ENCODE measurements around the gene DLGAP1.

Gene DLGAP1

DNA sequence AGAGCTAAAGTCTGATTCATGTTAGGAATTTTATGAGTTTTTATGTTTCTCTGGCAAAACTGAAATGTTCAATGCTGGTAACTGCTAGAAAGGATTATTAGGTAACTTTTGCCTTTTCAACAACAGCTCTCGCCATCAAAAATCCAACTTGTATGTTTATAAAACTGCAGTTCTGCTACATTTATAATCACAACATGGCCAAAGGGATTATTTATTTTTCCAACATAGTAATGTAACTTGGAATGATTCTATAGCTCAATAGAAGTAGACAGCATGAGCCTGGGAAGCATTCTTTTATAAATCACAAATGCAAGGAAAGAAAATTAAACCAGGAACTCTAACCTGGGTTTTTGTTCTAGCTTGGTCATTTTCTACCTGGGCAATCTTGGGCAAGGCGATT, 534.3 kb downstream of the DLGAP1 start:
- no peak overlapping the region for H3K27ac ChIP-seq (ENCODE audit: low read depth, low read length)
- no peak overlapping the region for H3K4me3 ChIP-seq (ENCODE audit: low read depth in 1 of 5, low read length in 5 of 5)
- H3K9ac ChIP-seq (ENCODE audit: low read length in 5 of 5), result no peak overlapping the region
- no peaks in the 10 kb centered on the region for H3K36me3 ChIP-seq (ENCODE audit: control insufficient read depth in 5 of 5, insufficient read depth in 5 of 5, low read length in 5 of 5)
- H3K4me1 ChIP-seq (ENCODE audit: control insufficient read depth in 5 of 5, insufficient read depth in 5 of 5, low read length in 5 of 5), result no peaks in the 10 kb centered on the region
- no peaks in the 10 kb centered on the region for H3K27me3 ChIP-seq (ENCODE audit: control insufficient read depth in 5 of 5, insufficient read depth in 4 of 5, low read length in 5 of 5)
- no peaks in the 10 kb centered on the region for H3K9me3 ChIP-seq (ENCODE audit: control insufficient read depth in 5 of 5, low read length in 5 of 5)

GRCh38 chr18:3919396-3920061, 535.6 kb downstream of the DLGAP1 start:
- Histone ChIP-seq H3K27ac (ENCODE audit: low read depth, low read length) (no peak overlapping the region), H3K36me3 (ENCODE audit: control insufficient read depth in 5 of 5, insufficient read depth in 5 of 5, low read length in 5 of 5) (no peaks in the 10 kb centered on the region), H3K27me3 (ENCODE audit: control insufficient read depth in 5 of 5, insufficient read depth in 4 of 5, low read length in 5 of 5) (no peaks in the 10 kb centered on the region), H3K9ac (ENCODE audit: low read length in 5 of 5) (no peak overlapping the region), H3K9me3 (ENCODE audit: control insufficient read depth in 5 of 5, low read length in 5 of 5) (no peaks in the 10 kb centered on the region), H3K4me1 (ENCODE audit: control insufficient read depth in 5 of 5, insufficient read depth in 5 of 5, low read length in 5 of 5) (no peaks in the 10 kb centered on the region), H3K4me3 (ENCODE audit: low read depth in 1 of 5, low read length in 5 of 5) (no peak overlapping the region)

GRCh38 chr18:3916082-3916481, 539.0 kb downstream of the DLGAP1 start:
- Histone ChIP-seq H3K9ac (ENCODE audit: low read length in 5 of 5) (no peak overlapping the region), H3K27ac (ENCODE audit: low read depth, low read length) (no peak overlapping the region), H3K27me3 (ENCODE audit: control insufficient read depth in 5 of 5, insufficient read depth in 4 of 5, low read length in 5 of 5) (no peaks in the 10 kb centered on the region), H3K4me1 (ENCODE audit: control insufficient read depth in 5 of 5, insufficient read depth in 5 of 5, low read length in 5 of 5) (no peaks in the 10 kb centered on the region), H3K36me3 (ENCODE audit: control insufficient read depth in 5 of 5, insufficient read depth in 5 of 5, low read length in 5 of 5) (no peaks in the 10 kb centered on the region), H3K9me3 (ENCODE audit: control insufficient read depth in 5 of 5, low read length in 5 of 5) (no peaks in the 10 kb centered on the region), H3K4me3 (ENCODE audit: low read depth in 1 of 5, low read length in 5 of 5) (no peak overlapping the region)

DNA sequence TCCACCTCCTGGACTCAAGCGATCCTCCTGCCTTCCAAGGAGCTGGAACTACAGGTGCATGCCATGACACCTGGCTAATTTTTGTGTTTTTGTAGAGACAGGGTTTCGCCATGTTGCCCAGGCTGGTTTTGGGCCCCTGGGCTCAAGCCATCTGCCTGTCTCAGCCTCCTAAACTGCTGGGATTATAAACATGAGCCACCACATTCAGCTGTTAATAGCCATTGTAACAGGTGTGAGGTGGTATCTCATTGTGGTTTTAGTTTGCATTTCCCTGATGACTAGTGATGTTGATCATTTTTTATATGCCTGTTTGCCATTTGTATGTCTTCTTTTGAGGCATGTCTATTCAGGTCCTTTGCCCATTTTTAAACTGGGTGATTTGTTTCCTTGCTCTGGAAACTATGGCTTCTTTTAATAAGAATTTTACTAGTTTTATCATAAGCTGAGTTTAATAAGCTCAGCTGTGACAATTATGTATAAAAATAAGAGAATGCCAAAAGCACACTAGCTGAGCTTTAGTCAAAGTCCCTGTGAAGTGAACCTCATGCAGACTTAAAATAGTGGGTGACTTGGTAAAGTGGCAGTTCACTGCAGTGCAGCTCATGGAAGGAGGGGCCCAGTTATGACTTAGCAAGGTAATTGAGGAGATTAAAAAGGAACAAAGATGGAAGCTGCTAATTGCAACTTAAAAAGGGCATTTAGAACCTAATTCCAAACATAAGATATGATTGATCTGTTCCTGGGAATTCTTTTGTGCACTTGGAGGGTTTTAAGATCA, 540.1 kb downstream of the DLGAP1 start:
- no peak overlapping the region for H3K27ac ChIP-seq (ENCODE audit: low read depth, low read length)
- H3K27me3 ChIP-seq (ENCODE audit: control insufficient read depth in 5 of 5, insufficient read depth in 4 of 5, low read length in 5 of 5), result no peaks in the 10 kb centered on the region
- no peak overlapping the region for H3K4me3 ChIP-seq (ENCODE audit: low read depth in 1 of 5, low read length in 5 of 5)
- H3K9me3 ChIP-seq (ENCODE audit: control insufficient read depth in 5 of 5, low read length in 5 of 5), result no peaks in the 10 kb centered on the region
- H3K9ac ChIP-seq (ENCODE audit: low read length in 5 of 5), result no peak overlapping the region
- no peaks in the 10 kb centered on the region for H3K4me1 ChIP-seq (ENCODE audit: control insufficient read depth in 5 of 5, insufficient read depth in 5 of 5, low read length in 5 of 5)
- no peaks in the 10 kb centered on the region for H3K36me3 ChIP-seq (ENCODE audit: control insufficient read depth in 5 of 5, insufficient read depth in 5 of 5, low read length in 5 of 5)

- no peaks in the 10 kb centered on the region for H3K36me3 ChIP-seq (ENCODE audit: control insufficient read depth in 5 of 5, insufficient read depth in 5 of 5, low read length in 5 of 5)
- H3K9ac ChIP-seq (ENCODE audit: low read length in 5 of 5), result no peak overlapping the region
- H3K4me3 ChIP-seq (ENCODE audit: low read depth in 1 of 5, low read length in 5 of 5), result no peak overlapping the region
- no peaks in the 10 kb centered on the region for H3K4me1 ChIP-seq (ENCODE audit: control insufficient read depth in 5 of 5, insufficient read depth in 5 of 5, low read length in 5 of 5)
- H3K27me3 ChIP-seq (ENCODE audit: control insufficient read depth in 5 of 5, insufficient read depth in 4 of 5, low read length in 5 of 5), result no peaks in the 10 kb centered on the region
- H3K27ac ChIP-seq (ENCODE audit: low read depth, low read length), result no peak overlapping the region
- no peaks in the 10 kb centered on the region for H3K9me3 ChIP-seq (ENCODE audit: control insufficient read depth in 5 of 5, low read length in 5 of 5)
Observed at GRCh38 chr18:3914109-3914508, 541.0 kb downstream of the DLGAP1 start.

DNA sequence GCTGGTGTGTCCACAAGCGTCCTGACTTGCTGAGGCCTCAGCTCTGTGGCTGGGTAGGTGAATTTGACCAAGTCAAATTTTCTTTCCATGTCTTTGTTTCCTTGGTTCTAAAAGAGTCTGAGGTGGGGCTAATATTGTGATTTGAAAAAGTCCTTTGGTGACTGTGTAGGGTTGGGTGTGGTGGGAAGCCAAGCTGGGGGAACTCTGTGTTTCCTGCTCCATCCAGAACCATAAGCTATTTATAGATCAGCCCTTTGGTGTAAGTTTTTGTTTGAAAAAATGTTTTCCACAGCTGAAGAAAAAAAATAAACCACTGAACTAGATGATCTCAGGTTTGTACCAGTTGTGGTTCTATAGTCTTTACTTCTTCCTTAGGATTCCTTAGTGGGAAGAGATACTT, 542.4 kb downstream of the DLGAP1 start:
- Histone ChIP-seq H3K9ac (ENCODE audit: low read length in 5 of 5) (no peak overlapping the region), H3K4me3 (ENCODE audit: low read depth in 1 of 5, low read length in 5 of 5) (no peak overlapping the region)

GRCh38 chr18:3911413-3911812, 543.7 kb downstream of the DLGAP1 start:
- Histone ChIP-seq H3K27me3 (ENCODE audit: control insufficient read depth in 5 of 5, insufficient read depth in 4 of 5, low read length in 5 of 5) (no peaks in the 10 kb centered on the region), H3K36me3 (ENCODE audit: control insufficient read depth in 5 of 5, insufficient read depth in 5 of 5, low read length in 5 of 5) (no peaks in the 10 kb centered on the region), H3K9me3 (ENCODE audit: control insufficient read depth in 5 of 5, low read length in 5 of 5) (no peaks in the 10 kb centered on the region), H3K27ac (ENCODE audit: low read depth, low read length) (no peak overlapping the region), H3K4me3 (ENCODE audit: low read depth in 1 of 5, low read length in 5 of 5) (no peak overlapping the region), H3K9ac (ENCODE audit: low read length in 5 of 5) (no peak overlapping the region), H3K4me1 (ENCODE audit: control insufficient read depth in 5 of 5, insufficient read depth in 5 of 5, low read length in 5 of 5) (no peaks in the 10 kb centered on the region)

More for the DNA sequence above, 542.4 kb downstream of the DLGAP1 start:
- no peaks in the 10 kb centered on the region for H3K27me3 ChIP-seq (ENCODE audit: control insufficient read depth in 5 of 5, insufficient read depth in 4 of 5, low read length in 5 of 5)
- no peaks in the 10 kb centered on the region for H3K36me3 ChIP-seq (ENCODE audit: control insufficient read depth in 5 of 5, insufficient read depth in 5 of 5, low read length in 5 of 5)
- no peak overlapping the region for H3K27ac ChIP-seq (ENCODE audit: low read depth, low read length)
- H3K9me3 ChIP-seq (ENCODE audit: control insufficient read depth in 5 of 5, low read length in 5 of 5), result no peaks in the 10 kb centered on the region
- no peaks in the 10 kb centered on the region for H3K4me1 ChIP-seq (ENCODE audit: control insufficient read depth in 5 of 5, insufficient read depth in 5 of 5, low read length in 5 of 5)

DNA sequence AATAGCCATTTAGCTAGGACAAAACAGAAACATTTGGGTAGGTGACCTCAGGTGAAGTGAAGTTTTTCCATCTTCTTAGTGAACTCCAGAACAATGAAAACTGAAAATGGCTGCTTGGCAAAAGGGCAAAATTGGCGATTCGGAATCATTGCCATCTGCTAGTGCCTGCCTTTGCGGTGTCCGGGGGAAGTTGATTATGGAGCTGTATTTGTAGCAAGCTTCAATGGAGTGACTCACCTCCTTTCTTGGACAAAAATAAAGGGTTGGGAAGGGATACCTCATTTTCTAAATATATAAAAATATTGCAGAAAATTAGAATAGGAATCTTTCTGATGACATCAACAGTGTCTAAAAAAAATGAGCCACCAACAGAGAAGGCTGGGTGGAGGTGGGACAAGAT, 544.6 kb downstream of the DLGAP1 start:
- H3K4me1 ChIP-seq (ENCODE audit: control insufficient read depth in 5 of 5, insufficient read depth in 5 of 5, low read length in 5 of 5), result no peaks in the 10 kb centered on the region
- no peaks in the 10 kb centered on the region for H3K9me3 ChIP-seq (ENCODE audit: control insufficient read depth in 5 of 5, low read length in 5 of 5)
- H3K4me3 ChIP-seq (ENCODE audit: low read depth in 1 of 5, low read length in 5 of 5), result no peak overlapping the region
- H3K27me3 ChIP-seq (ENCODE audit: control insufficient read depth in 5 of 5, insufficient read depth in 4 of 5, low read length in 5 of 5), result no peaks in the 10 kb centered on the region
- H3K9ac ChIP-seq (ENCODE audit: low read length in 5 of 5), result no peak overlapping the region
- H3K27ac ChIP-seq (ENCODE audit: low read depth, low read length), result no peak overlapping the region
- H3K36me3 ChIP-seq (ENCODE audit: control insufficient read depth in 5 of 5, insufficient read depth in 5 of 5, low read length in 5 of 5), result no peaks in the 10 kb centered on the region

- Histone ChIP-seq H3K4me1 (ENCODE audit: control insufficient read depth in 5 of 5, insufficient read depth in 5 of 5, low read length in 5 of 5) (no peaks in the 10 kb centered on the region), H3K9me3 (ENCODE audit: control insufficient read depth in 5 of 5, low read length in 5 of 5) (no peaks in the 10 kb centered on the region), H3K27me3 (ENCODE audit: control insufficient read depth in 5 of 5, insufficient read depth in 4 of 5, low read length in 5 of 5) (no peaks in the 10 kb centered on the region), H3K36me3 (ENCODE audit: control insufficient read depth in 5 of 5, insufficient read depth in 5 of 5, low read length in 5 of 5) (no peaks in the 10 kb centered on the region), H3K27ac (ENCODE audit: low read depth, low read length) (no peak overlapping the region), H3K9ac (ENCODE audit: low read length in 5 of 5) (no peak overlapping the region), H3K4me3 (ENCODE audit: low read depth in 1 of 5, low read length in 5 of 5) (no peak overlapping the region)
Observed at GRCh38 chr18:3907955-3908354, 547.2 kb downstream of the DLGAP1 start.

DNA sequence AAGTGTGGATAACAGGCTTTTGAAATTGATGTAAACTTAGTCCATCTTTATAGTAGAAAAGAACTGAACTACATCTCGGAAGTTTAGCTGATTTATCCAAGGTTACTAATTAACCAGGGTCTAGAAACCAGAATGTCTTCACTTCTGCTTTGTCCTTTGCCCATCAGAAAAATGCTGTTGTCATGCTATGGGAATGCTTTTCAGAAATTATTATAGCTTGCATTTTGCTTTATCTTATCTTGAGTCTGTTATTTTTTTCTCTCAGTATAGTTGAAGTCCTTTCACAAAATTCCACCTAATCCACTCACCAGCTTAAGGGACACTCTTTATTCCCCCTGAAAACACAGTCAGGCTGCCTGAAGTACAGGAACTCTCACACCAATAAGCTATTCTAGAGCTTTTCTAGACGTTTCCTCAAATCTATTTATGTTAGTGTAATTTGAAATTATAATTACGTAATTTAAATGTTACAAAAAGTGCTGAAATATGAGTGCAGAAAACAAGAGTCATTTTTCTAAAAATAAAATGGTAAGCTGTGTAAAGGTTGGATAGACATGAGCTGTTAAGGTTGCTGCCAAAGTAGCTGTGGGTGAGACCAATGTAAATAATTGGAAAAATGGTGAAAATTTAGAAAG, 548.9 kb downstream of the DLGAP1 start:
- Histone ChIP-seq H3K4me3 (ENCODE audit: low read depth in 1 of 5, low read length in 5 of 5) (no peak overlapping the region), H3K4me1 (ENCODE audit: control insufficient read depth in 5 of 5, insufficient read depth in 5 of 5, low read length in 5 of 5) (no peaks in the 10 kb centered on the region), H3K27ac (ENCODE audit: low read depth, low read length) (no peak overlapping the region), H3K27me3 (ENCODE audit: control insufficient read depth in 5 of 5, insufficient read depth in 4 of 5, low read length in 5 of 5) (no peaks in the 10 kb centered on the region), H3K9ac (ENCODE audit: low read length in 5 of 5) (no peak overlapping the region), H3K9me3 (ENCODE audit: control insufficient read depth in 5 of 5, low read length in 5 of 5) (no peaks in the 10 kb centered on the region), H3K36me3 (ENCODE audit: control insufficient read depth in 5 of 5, insufficient read depth in 5 of 5, low read length in 5 of 5) (no peaks in the 10 kb centered on the region)
